Measurements from ENCODE around the gene PANX1. TPM values are rescaled to one million over a fixed set of nuclear protein-coding genes. Genes with fewer than 3 reads are reported as not detected.

Gene PANX1
- polyA plus RNA-seq, 1 donor (not counting 4 experiments of a cell fraction or from before 2014, with no cell fraction given), result 58.5 TPM

- Histone ChIP-seq H3K27me3 (ENCODE audit: control insufficient read depth, extremely low read depth, insufficient read depth, low read length) (no peaks in the 10 kb centered on the region), H3K4me1 (ENCODE audit: control insufficient read depth, extremely low read depth, insufficient read depth, low read length) (peaks cover 10% of the 10 kb centered on the region), H3K36me3 (ENCODE audit: control insufficient read depth in 2 of 2, extremely low read depth in 1 of 2, insufficient read depth in 2 of 2, low read length in 2 of 2) (peaks cover 0 to 3% of the 10 kb centered on the region in 2 experiments), H3K27ac (ENCODE audit: control insufficient read depth, insufficient read depth, low read length) (no peak overlapping the region), H2AFZ (ENCODE audit: control insufficient read depth, low read length) (no peak overlapping the region), H3K4me2 (ENCODE audit: control insufficient read depth, extremely low read depth, insufficient read depth, low read depth, low read length) (no peak overlapping the region), H3K79me2 (ENCODE audit: control insufficient read depth, insufficient read depth, low read length) (peaks cover 84% of the 10 kb centered on the region), H3K9ac (ENCODE audit: control insufficient read depth, extremely low read depth, insufficient read depth, low read length) (no peak overlapping the region), H3K4me3 (ENCODE audit: control insufficient read depth in 2 of 3, extremely low read depth in 1 of 3, insufficient read depth in 2 of 3, low read depth in 1 of 3, low read length in 3 of 3) (no peak overlapping the region), H4K20me1 (ENCODE audit: control insufficient read depth, extremely low read depth, insufficient read depth, low read length) (peaks cover 8% of the 10 kb centered on the region), H3K9me3 (ENCODE audit: control insufficient read depth, low read depth, low read length) (no peaks in the 10 kb centered on the region), H3K9me1 (ENCODE audit: control insufficient read depth, extremely low read depth, insufficient read depth, low read length) (no peaks in the 10 kb centered on the region)
- dilution Hi-C loops (cut with MboI; ENCODE audit: extremely low pct_ligation_motif_present, low sequenced_read_pairs), result no loop called here
- DNase-seq (ENCODE audit: low read depth, low spot score), result no peak
- no peak for FAIRE-seq
- no peak for TF ChIP-seq EZH2 (IDR thresholded peaks at IDR 0.05; ENCODE audit: low read length)
- peak; percentile 73 to 77 (median 75) for TF ChIP-seq CTCF (optimal IDR thresholded peaks at IDR 0.05 in 1 of 3, IDR thresholded peaks at IDR 0.05 in 1 of 3, conservative IDR thresholded peaks at IDR 0.05 in 1 of 3; ENCODE audit: extremely low read depth in 1 of 3, insufficient read depth in 2 of 3, low read length in 3 of 3)
These were observed 43.2 kb downstream of the PANX1 start for GRCh38 chr11:94171693-94172440.

- DNase-seq (ENCODE audit: low read depth, low spot score) (no peak), FAIRE-seq (peak; percentile 32)
- peaks cover 8% of the 10 kb centered on the region for H4K20me1 ChIP-seq (ENCODE audit: control insufficient read depth, extremely low read depth, insufficient read depth, low read length)
- TF ChIP-seq CTCF (optimal IDR thresholded peaks at IDR 0.05 in 1 of 3, IDR thresholded peaks at IDR 0.05 in 1 of 3, conservative IDR thresholded peaks at IDR 0.05 in 1 of 3; ENCODE audit: extremely low read depth in 1 of 3, insufficient read depth in 2 of 3, low read length in 3 of 3), result no peak
- no peak for TF ChIP-seq EZH2 (IDR thresholded peaks at IDR 0.05; ENCODE audit: low read length)
- H3K9ac ChIP-seq (ENCODE audit: control insufficient read depth, extremely low read depth, insufficient read depth, low read length), result no peak overlapping the region
- no peak overlapping the region for H2AFZ ChIP-seq (ENCODE audit: control insufficient read depth, low read length)
- H3K4me2 ChIP-seq (ENCODE audit: control insufficient read depth, extremely low read depth, insufficient read depth, low read depth, low read length), result no peak overlapping the region
- H3K36me3 ChIP-seq (ENCODE audit: control insufficient read depth in 2 of 2, extremely low read depth in 1 of 2, insufficient read depth in 2 of 2, low read length in 2 of 2), result peaks cover 6 to 17% of the 10 kb centered on the region in 2 experiments
- peaks cover 10% of the 10 kb centered on the region for H3K4me1 ChIP-seq (ENCODE audit: control insufficient read depth, extremely low read depth, insufficient read depth, low read length)
- H3K79me2 ChIP-seq (ENCODE audit: control insufficient read depth, insufficient read depth, low read length), result peaks cover 63% of the 10 kb centered on the region
- H3K27me3 ChIP-seq (ENCODE audit: control insufficient read depth, extremely low read depth, insufficient read depth, low read length), result no peaks in the 10 kb centered on the region
- H3K9me3 ChIP-seq (ENCODE audit: control insufficient read depth, low read depth, low read length), result no peaks in the 10 kb centered on the region
- no peak overlapping the region for H3K27ac ChIP-seq (ENCODE audit: control insufficient read depth, insufficient read depth, low read length)
- no peak overlapping the region for H3K4me3 ChIP-seq (ENCODE audit: control insufficient read depth in 2 of 3, extremely low read depth in 1 of 3, insufficient read depth in 2 of 3, low read depth in 1 of 3, low read length in 3 of 3)
- no peaks in the 10 kb centered on the region for H3K9me1 ChIP-seq (ENCODE audit: control insufficient read depth, extremely low read depth, insufficient read depth, low read length)
- dilution Hi-C loops (cut with MboI; ENCODE audit: extremely low pct_ligation_motif_present, low sequenced_read_pairs), result no loop called here
These were observed 46.9 kb downstream of the PANX1 start for GRCh38 chr11:94175535-94175934.

Measured in keratinocyte (primary cell).